SK-N-SH (cell line): ENCODE results near the gene ISCA2. TPM values are rescaled to one million over a fixed set of nuclear protein-coding genes. Genes with fewer than 3 reads are reported as not detected.

Experiments used
- CTCF ChIA-PET: fragments of 300-600, 350-600 bp; formaldehyde crosslinking; extraction: SDS; loops from one replicate; lab custom pipeline; 2021; lab: Yijun Ruan, JAX
- POLR2A ChIA-PET: fragments of 350-600 bp; sonication (Branson Sonifier 250); formaldehyde crosslinking; extraction: SDS; loops from one replicate; lab custom pipeline; 2020; ENCODE audit warnings: antibody characterized with exemption, inconsistent platforms; lab: Yijun Ruan, JAX
- DNase-seq: peaks from one replicate; pipeline ENCODE4 v3.0.0; 2012
- H2AFZ ChIP-seq: fragments of 200-600 bp; sonication (generic); 2 replicates; pipeline ENCODE4 v1.8.1; 2016; ENCODE audit warnings: antibody characterized with exemption, mild to moderate bottlenecking, low read depth
- H3F3A ChIP-seq: fragments of 200-600 bp; sonication (generic); replicated peaks from 2 replicates; pipeline ENCODE3; 2016; ENCODE audit warnings: antibody characterized with exemption, mild to moderate bottlenecking; ENCODE audit not compliant: insufficient read depth
- H3K27ac ChIP-seq, 2 experiments: fragments of 200-500 bp in 1 of 2; fragments of 200-600 bp in 1 of 2; sonication (Bioruptor generic) in 1 of 2; sonication (generic), shearing (Covaris generic) in 1 of 2; 2 replicates each; pipeline versions ENCODE4 v1.5.1 to v1.6.1; 2014 to 2016; ENCODE audit warnings: low read depth in 2 of 2, inconsistent platforms in 1 of 2, low read length in 1 of 2, mild to moderate bottlenecking in 1 of 2, mixed read lengths in 1 of 2
- H3K27me3 ChIP-seq: fragments of 200-600 bp; sonication (generic), shearing (Covaris generic); 2 replicates; pipeline ENCODE4 v1.6.1; 2016; ENCODE audit warnings: mixed run types; ENCODE audit not compliant: insufficient read depth
- H3K36me3 ChIP-seq, 2 experiments: fragments of 200-500 bp in 1 of 2; fragments of 200-600 bp in 1 of 2; sonication (Bioruptor generic) in 1 of 2; sonication (generic) in 1 of 2; replicated peaks in 1 of 2; 2 replicates each; pipeline versions ENCODE3 to v1.5.1; 2014 to 2016; ENCODE audit warnings: low read length in 1 of 2, mild to moderate bottlenecking in 1 of 2; ENCODE audit not compliant: insufficient read depth in 2 of 2, control insufficient read depth in 1 of 2
- H3K4me1 ChIP-seq, 2 experiments: fragments of 200-500 bp in 1 of 2; fragments of 200-600 bp in 1 of 2; sonication (Bioruptor generic) in 1 of 2; sonication (generic), shearing (Covaris generic) in 1 of 2; 2 replicates each; pipeline versions ENCODE4 v1.5.1 to v1.6.1; 2014 to 2016; ENCODE audit warnings: low read depth in 1 of 2, low read length in 1 of 2, mixed run types in 1 of 2; ENCODE audit not compliant: insufficient read depth in 2 of 2, control insufficient read depth in 1 of 2
- H3K4me2 ChIP-seq: fragments of 200-600 bp; sonication (generic), shearing (Covaris generic); 2 replicates; pipeline ENCODE4 v1.6.1; 2017; ENCODE audit warnings: mixed run types
- H3K4me3 ChIP-seq, 2 experiments: fragments of 200-500 bp in 1 of 2; fragments of 200-600 bp in 1 of 2; sonication (Bioruptor generic) in 1 of 2; sonication (generic), shearing (Covaris generic) in 1 of 2; 2 replicates each; pipeline versions ENCODE4 v1.5.1 to v1.8.1; 2014 to 2016; ENCODE audit warnings: low read depth in 2 of 2, inconsistent platforms in 1 of 2, low read length in 1 of 2, mild to moderate bottlenecking in 1 of 2, mixed read lengths in 1 of 2, moderate library complexity in 1 of 2
- H3K79me2 ChIP-seq: fragments of 200-600 bp; sonication (generic); 2 replicates; pipeline ENCODE4 v1.8.1; 2017; ENCODE audit warnings: mild to moderate bottlenecking; ENCODE audit not compliant: insufficient read depth
- H3K9ac ChIP-seq: fragments of 200-600 bp; sonication (generic); 2 replicates; pipeline ENCODE4 v1.6.1; 2017; ENCODE audit warnings: mixed run types
- H3K9me2 ChIP-seq: fragments of 200-600 bp; sonication (generic); 2 replicates; pipeline ENCODE4 v1.6.1; 2017; ENCODE audit warnings: mixed run types
- H3K9me3 ChIP-seq: fragments of 200-600 bp; sonication (generic); 2 replicates; pipeline ENCODE4 v1.6.1; 2017; ENCODE audit warnings: mixed run types, mild to moderate bottlenecking, moderate library complexity
- H4K20me1 ChIP-seq: fragments of 200-600 bp; sonication (generic); 2 replicates; pipeline ENCODE4 v1.6.1; 2017; ENCODE audit warnings: mild to moderate bottlenecking, mixed run types; ENCODE audit not compliant: insufficient read depth
- CHD2 ChIP-seq: fragments of 150-350 bp; IDR thresholded peaks from 2 replicates; pipeline ENCODE4 v1.6.1; 2018; ENCODE audit warnings: low read length; ENCODE audit not compliant: partially characterized antibody
- ELF1 ChIP-seq: IDR thresholded peaks from 2 replicates; pipeline ENCODE4 v1.4.0; 2012
- FOXJ3 ChIP-seq: sonication (generic); formaldehyde crosslinking; IDR thresholded peaks from 2 replicates; pipeline ENCODE4 v1.5.1; 2020; ENCODE audit warnings: mild to moderate bottlenecking, missing genetic modification reagents
- PBX3 ChIP-seq: IDR thresholded peaks from 2 replicates; pipeline ENCODE4; 2012
- POLR2AphosphoS5 ChIP-seq: IDR thresholded peaks from 2 replicates; pipeline ENCODE4 v1.6.1; 2012; ENCODE audit warnings: low read depth, low read length
- RAD21 ChIP-seq: IDR thresholded peaks from 2 replicates; pipeline ENCODE4 v1.6.1; 2012; ENCODE audit warnings: mild to moderate bottlenecking, low read length
- REST ChIP-seq: IDR thresholded peaks from 2 replicates; pipeline ENCODE4 v1.6.1; 2012; ENCODE audit warnings: mild to moderate bottlenecking, low read depth, low read length, moderate library complexity
- RFX5 ChIP-seq: IDR thresholded peaks from 2 replicates; pipeline ENCODE4 v1.6.1; 2012; ENCODE audit warnings: mild to moderate bottlenecking, improper control_type of control experiment, low read length
- TAF1 ChIP-seq: IDR thresholded peaks from 2 replicates; pipeline ENCODE4 v1.6.1; 2012; ENCODE audit warnings: low read depth, mild to moderate bottlenecking, low read length, moderate library complexity, borderline replicate concordance
- YY1 ChIP-seq: IDR thresholded peaks from 2 replicates; pipeline ENCODE4 v1.4.0; 2012; ENCODE audit warnings: low read depth, mild to moderate bottlenecking
- WGBS: methylation state at CpG from one replicate; pipeline ENCODE4 v1.1.6; 2017; ENCODE audit warnings: low lambda C conversion rate; 5-methylcytosine and 5-hydroxymethylcytosine counted together
- polyA plus RNA-seq, 3 experiments: library from polyadenylated mRNA; depleted of rRNA; stranded (reverse); fragments of >200 nt; gene quantifications; 2 replicates each; pipeline ENCODE4 v1.2.3, GENCODE V29; 2012

The ISCA2 gene
- polyA plus RNA-seq, 1 of the 3 experiments (the other 2 are of a cell fraction) = 51.9 TPM

GRCh38 chr14:74528886-74529285 is 35.3 kb downstream of the ISCA2 start:
- Histone ChIP-seq H3K9ac (no peak overlapping the region), H3K9me2 (no peaks in the 10 kb centered on the region), H3F3A (no peaks in the 10 kb centered on the region), H3K4me2 (no peak overlapping the region), H3K36me3 (peaks cover 19 to 48% of the 10 kb centered on the region in 2 experiments), H3K27me3 (no peaks in the 10 kb centered on the region), H3K4me1 (no peaks in the 10 kb centered on the region; a peak in 1 of 4 replicates), H2AFZ (no peak overlapping the region), H4K20me1 (no peaks in the 10 kb centered on the region), H3K27ac (no peak overlapping the region), H3K4me3 (no peak overlapping the region), H3K79me2 (peaks cover 5% of the 10 kb centered on the region; the same call in 1 of the 2 replicates), H3K9me3 (no peaks in the 10 kb centered on the region)
- TF ChIP-seq RFX5 (no peak), CHD2 (no peak), REST (no peak)
- 95% methylated on average over 7 of the region's 10 CpGs for WGBS
- CTCF ChIA-PET = interaction anchor here (1.3 to 1.7 kb wide), 4 partner anchors 8 to 42 kb away, joined by 3 to 5 read pairs (median 4); no protein-coding TSS in a partner anchor
- no peak for DNase-seq
- POLR2A ChIA-PET = no interaction called here

- Histone ChIP-seq H3K27ac (no peak overlapping the region), H3F3A (peaks cover under 1% of the 10 kb centered on the region), H2AFZ (no peak overlapping the region), H3K9me2 (no peaks in the 10 kb centered on the region), H3K4me1 (peaks cover 0 to 7% of the 10 kb centered on the region in 2 experiments; a peak in 1 of 4 replicates), H3K4me2 (no peak overlapping the region), H3K4me3 (no peak overlapping the region), H3K27me3 (no peaks in the 10 kb centered on the region), H3K36me3 (peaks cover 22 to 49% of the 10 kb centered on the region in 2 experiments), H3K9me3 (no peaks in the 10 kb centered on the region), H4K20me1 (no peaks in the 10 kb centered on the region), H3K79me2 (peaks cover 5% of the 10 kb centered on the region; the same call in 1 of the 2 replicates), H3K9ac (no peak overlapping the region)
- no peak for TF ChIP-seq FOXJ3 (CRISPR knock-in tag)
- no peak for TF ChIP-seq ELF1
- no peak for TF ChIP-seq YY1
- TF ChIP-seq TAF1 = no peak
- TF ChIP-seq RFX5 = no peak
- no peak for TF ChIP-seq PBX3
- no peak for TF ChIP-seq RAD21
- TF ChIP-seq POLR2AphosphoS5 = no peak
- DNase-seq = no peak
- ChIA-PET CTCF (interaction anchor here (0.7 to 1.0 kb wide), 2 partner anchors 16 to 81 kb away, joined by 3 to 4 read pairs; partner anchors contain the start of gene LTBP2), POLR2A (no interaction called here)
- WGBS = 94% methylated on average over 3 of the region's 3 CpGs
Observed at GRCh38 chr14:74531006-74531405, 37.4 kb downstream of the ISCA2 start.
